HG02885 (cell line): ENCODE results near the gene NME4.
A peak's percentile ranks its signal among the peaks of the same experiment; 100 is the strongest.
"Not testable (repeated sequence)": the region's sequence is repeated elsewhere in the genome, so short reads cannot be mapped to it uniquely, and the experiment has no call there.

ENCODE experiments used
- ATAC-seq: cut with Tn5 transposase; IDR thresholded peaks from one replicate; pipeline ENCODE4 v1.9.1; 2021; ENCODE audit warnings: mild to moderate bottlenecking; ENCODE audit not compliant: unreplicated experiment, poor library complexity

Gene NME4

DNA sequence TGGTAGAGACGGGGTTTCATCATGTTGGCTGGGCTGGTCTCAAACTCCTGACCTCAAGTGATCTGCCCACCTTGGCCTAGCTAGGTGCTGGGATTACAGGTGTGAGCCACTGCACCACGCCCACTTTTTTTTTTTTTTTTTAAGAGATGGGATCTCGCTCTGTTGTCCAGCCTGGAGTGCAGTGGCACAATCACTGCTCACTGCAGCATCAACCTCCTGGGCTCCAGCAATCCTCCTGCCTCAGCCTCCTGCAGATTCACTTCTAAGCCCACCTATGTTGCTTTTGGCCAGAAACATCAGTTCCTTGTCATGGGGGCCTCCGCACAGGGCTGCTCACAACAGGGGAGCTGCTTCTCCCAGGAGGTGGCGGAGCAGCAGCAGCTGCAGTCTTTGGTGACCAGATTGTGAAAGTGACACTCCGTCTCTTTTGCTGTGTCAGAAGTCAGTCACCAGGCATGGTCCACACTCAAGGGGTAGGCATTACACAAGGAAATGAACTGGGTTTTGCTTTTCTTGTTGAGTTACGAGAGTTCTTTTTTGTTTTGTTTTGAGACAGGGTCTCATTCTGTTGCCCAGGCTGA, 4.5 kb upstream of the NME4 start:
- no peak for ATAC-seq

DNA sequence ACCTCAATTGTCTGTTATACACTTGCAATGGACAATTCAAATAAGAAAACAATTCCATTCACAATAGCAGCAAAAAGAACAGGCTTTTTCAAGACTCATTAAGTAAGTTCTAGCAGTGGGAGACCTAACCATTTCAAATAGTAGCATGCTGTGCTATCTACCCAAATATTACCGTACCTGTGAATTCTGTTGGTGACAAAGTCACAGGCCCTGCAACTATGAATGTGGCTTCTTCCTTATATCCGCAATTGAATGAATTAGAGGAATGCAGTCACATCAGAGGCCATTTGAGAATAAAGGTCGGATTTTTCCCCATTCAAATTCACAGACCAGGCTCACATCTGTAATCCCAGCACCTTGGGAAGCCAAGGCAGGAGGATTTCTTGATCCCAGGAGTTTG, 800 bp upstream of the NME4 start:
- ATAC-seq, result no peak

DNA sequence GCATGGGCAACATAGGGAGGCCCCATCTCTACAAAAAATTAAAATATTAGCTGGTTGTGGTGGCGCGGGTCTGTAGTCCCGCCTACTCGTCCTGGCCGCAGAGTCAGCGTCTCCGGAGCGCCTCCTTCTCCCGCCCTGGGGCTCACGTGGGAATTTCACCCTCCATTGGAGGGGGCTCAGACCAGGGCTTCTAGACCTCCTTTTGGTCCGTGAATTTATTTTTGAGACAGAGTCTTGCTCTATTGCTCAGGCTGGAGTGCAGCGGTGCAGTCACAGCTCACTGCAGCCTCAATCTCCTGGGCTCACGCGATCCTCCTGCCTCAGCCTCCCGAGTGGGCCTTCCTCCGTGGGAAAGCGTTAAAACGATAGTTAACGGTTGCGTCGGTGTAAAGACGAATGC, 394 bp upstream of the NME4 start:
- ATAC-seq, result no peak

DNA sequence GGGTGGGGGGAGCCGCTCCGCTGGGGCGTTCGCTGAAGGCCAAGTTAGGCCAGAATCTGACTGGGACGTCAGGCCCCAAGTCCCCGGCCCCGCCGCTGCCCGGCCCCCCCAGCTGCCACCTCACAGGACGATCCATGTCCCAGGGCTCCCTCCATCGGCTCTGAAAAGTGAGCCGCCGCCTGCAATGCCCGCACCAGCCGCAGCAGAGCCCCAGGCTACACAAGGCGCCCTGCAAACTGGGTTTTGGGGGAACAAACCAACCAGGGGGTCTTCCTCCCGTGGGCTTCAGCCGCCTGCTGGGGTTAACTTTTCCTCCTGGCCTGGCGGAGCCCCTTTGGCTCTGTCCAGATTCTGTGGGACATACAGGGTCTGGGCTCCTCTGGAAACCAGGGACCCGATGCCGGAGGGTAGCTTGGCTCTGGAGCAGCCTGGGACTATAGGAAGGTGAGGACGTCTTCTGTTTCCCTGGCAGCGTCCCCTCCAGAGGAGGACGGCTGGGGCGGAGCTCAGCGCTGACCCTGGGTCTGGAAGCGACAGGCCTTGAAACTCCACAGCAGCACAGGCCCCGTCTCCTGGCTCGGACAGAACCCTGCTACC, 835 bp downstream of the NME4 start:
- no peak for ATAC-seq

DNA sequence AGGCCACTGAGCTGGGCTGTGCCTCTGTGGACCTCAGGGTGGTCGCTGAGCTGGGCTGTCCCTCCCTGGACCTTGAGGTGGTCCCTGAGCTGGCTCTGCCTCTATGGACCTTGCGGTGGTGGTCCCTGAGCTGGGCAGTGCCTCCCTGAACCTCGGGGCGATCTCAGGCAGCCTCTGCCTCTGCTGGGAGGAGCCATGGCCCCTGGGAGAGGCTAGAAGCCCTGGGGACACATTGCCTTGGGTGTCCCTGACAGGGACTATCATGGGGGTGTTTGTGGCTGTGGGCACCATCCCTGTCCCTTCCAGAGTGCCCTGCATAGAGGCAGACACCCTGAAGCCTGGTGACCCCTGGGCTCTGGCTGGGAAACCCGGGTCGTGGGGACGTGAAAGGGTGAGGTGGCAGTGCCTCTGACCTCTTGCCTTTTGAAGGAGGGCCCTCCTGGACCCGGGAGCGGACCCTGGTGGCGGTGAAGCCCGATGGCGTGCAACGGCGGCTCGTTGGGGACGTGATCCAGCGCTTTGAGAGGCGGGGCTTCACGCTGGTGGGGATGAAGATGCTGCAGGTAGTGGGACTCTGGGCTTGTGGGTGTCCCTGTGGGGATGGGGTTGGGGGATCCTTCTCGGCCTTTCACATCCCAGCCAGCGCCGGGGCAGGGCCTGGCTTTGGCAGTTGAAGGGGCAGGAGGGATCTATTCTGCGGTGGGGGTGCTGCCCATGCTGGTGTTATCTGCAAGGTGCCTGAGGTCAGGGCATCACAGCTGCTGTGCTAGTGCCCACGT, 1.8 kb downstream of the NME4 start:
- no peak for ATAC-seq

DNA sequence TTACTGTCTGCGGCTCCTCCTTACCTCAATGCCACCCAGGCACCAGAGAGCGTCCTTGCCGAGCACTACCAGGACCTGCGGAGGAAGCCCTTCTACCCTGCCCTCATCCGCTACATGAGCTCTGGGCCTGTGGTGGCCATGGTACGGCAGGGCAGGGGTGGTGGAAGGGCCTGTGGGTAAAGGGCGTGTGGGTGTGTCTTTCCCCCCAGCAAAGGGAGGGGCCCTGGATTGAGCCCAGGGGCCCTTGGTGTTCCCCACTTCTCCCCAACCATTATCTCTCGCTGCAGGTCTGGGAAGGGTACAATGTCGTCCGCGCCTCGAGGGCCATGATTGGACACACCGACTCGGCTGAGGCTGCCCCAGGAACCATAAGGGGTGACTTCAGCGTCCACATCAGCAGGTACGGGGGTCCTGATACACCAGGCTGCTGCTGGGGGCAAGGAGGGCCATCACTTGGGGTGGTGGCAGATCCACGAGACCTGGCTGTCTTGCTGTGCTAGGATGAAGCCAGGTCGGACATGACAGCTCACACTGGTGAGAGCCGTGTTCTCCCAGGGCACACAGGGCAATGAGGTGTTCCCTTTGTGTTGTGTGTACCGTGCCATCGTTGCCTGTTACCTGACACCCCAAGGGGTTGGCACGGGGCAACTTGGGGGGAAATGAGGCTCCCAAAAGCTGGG, 2.5 kb downstream of the NME4 start:
- no peak for ATAC-seq

DNA sequence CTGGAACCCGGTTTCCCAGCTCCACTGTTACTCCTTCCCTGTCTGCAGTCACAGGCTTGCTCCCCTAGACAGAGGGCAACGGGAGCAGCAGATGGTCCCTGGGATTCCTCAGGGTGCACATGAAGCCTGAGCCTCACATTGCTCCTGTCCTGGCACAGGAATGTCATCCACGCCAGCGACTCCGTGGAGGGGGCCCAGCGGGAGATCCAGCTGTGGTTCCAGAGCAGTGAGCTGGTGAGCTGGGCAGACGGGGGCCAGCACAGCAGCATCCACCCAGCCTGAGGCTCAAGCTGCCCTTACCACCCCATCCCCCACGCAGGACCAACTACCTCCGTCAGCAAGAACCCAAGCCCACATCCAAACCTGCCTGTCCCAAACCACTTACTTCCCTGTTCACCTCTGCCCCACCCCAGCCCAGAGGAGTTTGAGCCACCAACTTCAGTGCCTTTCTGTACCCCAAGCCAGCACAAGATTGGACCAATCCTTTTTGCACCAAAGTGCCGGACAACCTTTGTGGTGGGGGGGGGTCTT, 3.1 kb downstream of the NME4 start:
- ATAC-seq, result no peak

DNA sequence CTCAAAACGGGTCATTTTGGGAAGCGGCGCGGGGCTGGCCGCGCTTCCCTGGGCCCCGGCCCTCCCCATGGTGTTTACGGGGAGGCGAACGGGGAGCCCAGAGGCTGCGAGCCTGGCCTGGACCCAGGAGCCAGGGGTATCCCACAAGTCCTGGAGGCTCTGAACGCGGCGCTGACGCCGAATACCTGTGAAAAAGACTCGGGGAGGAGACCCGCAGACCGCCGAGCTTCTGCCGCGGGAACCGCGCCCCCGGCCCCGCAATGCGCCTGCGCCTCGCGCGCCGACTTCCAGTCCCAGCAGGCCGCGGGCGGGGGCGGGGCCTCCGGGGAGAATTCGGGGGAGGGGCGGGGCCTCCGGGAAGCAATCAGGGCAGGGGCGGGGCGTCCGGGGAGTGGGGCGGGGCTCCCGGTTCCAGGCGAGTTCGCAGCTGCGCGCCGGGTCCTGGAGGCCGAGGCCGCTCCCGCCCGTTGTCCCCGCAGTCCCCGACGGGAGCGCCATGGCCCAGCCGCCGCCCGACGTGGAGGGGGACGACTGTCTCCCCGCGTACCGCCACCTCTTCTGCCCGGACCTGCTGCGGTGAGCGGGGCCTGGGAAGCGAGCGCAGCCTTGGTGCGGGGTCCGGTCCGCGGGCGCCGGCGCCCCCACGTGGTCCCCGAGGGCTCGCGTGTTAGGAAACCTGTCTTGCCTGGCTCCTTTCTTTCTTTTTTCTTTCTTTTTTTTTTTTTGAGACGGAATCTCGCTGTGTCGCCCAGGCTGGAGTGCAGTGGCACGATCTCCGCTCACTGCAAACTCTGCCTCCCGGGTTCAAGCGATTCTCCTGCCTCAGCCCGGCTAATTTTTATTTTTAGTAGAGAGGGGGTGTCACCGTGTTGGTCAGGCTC, 4.7 kb downstream of the NME4 start, which contains the start of gene DECR2:
Gene DECR2 (plus strand): TSS at position 418 of the 881 bp plus-strand sequence. CDS start 79 bp downstream, at position 497.
- ATAC-seq, result peak; percentile 68

DNA sequence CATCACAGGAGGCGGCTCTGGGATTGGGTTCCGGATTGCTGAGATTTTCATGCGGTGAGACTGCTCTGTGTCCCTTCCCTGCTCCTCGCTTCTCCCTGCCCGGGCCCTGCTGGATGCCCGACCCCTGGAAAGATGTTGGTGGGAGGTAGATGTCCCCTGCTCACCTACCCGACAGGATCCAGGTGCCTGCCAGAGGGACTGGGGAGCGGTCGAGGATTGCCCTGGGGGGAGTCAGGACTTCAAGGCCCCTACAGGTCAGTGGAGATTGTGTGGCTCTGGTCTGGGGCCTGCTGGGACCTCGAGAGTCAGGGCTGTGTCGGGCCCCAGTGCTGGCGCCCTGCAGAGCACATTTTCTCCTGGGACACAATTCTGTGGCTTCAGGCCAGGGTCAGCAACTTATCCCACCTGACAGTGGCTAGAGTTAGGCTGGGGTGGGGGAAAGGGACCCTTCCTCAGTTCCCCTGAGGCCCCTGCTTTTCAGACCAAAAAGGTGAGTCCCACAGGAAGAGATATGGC, 8.0 kb downstream of the NME4 start:
- ATAC-seq, result no peak

DNA sequence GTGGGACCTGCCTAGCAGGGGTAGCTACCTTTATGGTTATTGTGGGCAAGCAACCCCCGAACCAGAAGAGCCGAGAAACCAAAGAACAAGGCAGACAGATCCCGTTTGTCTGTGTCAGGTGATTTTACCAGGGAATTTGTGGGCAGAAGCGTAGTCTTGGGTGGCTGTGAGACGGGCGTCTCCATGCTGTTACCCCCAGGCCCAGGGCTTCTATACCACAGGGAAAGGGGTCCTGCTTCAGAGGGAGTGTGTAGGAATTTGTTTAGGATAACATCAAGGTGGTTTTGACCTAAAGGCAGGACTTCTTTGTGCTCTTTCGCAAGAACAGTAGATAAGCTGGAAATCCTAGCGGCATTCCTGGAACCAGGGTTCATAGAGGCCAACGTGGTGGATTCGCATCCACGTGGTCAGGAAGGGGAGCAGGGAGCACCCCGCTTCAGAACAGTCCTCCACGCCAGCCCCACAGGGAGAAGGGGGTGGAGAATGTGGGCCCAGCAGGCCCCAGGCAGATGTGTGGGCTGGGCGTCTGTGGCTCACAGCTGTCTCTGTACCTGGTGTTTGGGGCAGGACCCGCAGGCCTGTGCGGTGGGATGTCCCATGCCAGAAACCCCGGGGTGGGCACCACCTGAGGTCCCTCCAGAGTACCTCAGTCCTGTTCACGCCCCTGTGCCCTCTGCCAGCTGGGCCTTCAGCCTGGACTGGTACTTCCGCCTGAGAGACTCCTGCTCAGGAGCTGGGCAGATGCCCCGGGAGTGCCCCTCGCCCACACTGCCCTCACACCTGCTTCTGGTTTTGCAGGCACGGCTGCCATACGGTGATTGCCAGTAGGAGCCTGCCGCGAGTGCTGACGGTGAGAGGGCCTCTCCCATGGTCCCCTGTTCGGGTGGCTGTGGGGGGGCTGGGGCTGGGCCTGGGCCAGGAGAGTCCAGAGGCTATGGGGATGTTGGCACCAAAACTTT, 8.8 kb downstream of the NME4 start:
- no peak for ATAC-seq

DNA sequence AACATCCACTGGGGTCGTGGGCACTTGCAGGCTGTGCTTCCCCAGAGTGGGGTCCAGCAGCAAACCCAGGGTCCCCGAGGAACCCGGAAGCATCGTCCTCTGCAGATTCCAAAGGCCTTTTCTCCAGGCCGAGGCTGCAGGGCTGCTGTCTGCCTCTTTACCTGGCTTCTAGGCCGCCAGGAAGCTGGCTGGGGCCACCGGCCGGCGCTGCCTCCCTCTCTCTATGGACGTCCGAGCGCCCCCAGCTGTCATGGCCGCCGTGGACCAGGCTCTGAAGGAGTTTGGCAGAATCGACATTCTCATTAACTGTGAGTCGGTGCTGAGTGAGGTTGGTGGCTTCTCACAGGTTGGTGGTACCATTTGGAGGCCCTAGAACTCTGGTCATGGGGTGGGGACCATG, 10.3 kb downstream of the NME4 start:
- ATAC-seq, result no peak

DNA sequence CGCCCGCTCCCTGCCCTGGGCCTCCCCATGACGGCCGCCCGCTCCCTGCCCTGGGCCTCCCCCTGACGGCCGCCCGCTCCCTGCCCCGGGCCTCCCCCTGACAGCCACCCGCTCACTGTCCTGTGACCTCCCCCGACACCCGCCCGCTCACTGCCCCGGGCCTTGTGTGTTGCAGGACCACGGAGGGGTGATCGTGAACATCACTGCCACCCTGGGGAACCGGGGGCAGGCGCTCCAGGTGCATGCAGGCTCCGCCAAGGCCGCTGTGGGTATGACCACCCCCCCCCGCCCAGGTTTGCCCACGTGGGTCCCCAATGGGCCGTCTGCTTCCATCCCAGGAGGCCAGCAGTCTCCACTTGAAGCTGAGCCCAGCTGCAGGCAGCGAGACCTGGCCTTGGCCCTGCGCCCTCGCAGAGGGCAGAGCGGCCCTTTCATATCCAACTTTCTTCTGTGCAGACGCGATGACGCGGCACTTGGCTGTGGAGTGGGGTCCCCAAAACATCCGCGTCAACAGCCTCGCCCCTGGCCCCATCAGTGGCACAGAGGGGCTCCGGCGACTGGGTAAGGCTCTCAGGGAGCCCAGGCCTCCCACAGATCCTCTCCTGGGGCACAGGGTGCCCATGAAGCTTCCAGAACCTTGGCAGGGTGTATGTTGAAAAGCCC, 13.6 kb downstream of the NME4 start:
- no peak for ATAC-seq

DNA sequence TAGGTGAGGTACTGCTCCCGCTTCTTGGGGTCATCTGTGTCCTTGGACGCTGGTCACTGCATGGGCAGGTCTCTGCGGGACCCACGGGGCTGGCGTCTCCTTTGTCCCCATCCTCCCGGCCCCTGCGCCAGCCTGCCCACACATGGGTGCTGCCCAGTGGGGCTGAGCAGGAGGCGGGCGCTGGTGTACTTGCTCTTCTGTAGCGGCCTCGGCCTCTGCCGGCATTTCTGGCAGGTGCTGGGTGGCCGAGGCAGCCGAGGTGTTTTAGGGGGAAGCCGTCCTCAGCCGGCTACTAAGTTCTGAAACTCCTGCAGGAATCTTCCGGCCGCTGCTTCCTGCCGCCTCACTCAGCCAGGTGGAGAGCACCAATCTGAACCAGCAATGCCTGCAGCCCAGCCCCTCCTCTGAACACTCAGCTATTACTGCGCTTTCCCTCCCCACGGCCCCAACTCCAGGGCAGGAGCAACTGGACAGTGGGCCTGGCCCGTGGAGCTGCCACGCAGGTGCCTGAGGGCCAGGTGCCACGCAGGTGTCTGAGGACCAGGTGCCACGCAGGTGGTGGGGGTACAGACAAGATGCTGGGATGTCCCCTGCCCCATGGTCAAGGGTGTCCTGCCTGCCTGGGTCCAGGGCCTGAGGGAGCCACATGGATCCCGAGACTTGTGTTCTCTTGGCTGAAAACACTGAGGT, 14.7 kb downstream of the NME4 start:
- no peak for ATAC-seq

DNA sequence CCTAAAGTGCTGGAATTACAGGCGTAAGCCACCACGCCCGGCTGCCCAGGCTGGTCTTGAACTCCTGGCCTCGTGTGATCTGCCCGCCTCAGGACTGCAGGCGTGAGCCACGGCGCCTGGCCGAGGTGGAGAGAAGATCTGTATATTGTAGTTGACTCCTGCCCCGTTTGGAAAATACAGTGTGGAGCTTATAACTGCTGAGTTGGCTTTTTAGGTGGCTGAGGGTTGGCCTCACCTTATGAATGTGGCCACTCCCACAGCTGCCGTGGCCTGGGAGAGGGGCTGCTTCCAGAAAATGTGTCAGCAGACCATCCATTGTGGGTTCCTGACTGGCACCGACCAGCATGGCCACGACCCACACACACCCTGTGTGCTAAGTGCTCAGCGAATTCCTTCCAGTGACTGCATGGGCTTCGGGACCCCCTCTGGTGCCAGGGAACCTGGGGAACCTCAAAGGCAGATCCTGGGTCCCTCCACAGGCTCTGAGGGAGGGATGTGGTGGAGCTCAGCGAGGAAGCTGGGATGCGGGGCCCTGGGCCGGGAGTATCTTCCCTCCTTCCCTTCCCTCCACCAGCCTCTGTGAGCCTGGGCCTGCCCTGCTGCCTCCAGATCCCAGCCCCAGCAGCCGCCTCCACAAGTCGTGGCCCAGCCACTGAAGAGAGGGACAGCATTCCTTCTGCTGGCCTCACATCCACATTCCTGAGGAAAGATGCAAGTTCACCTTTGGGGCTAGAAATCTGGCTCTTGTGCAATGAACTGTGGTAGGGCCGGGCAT, 17.6 kb downstream of the NME4 start:
- ATAC-seq, result no peak

DNA sequence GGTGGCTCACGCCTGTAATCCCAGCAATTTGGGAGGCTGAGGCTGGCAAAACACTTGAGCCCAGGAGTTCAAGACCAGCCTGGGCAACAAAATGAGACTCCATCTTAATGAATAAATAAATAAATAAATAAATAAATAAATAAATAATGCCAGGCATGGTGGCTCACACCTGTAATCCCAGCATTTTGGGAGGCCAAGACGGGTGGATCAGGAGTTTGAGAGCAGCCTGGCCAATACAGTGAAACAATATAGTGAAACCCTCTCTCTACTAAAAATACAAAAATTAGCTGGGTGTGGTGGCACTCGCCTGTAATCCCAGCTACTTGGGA, 18.1 kb downstream of the NME4 start:
- not testable (repeated sequence) for ATAC-seq

DNA sequence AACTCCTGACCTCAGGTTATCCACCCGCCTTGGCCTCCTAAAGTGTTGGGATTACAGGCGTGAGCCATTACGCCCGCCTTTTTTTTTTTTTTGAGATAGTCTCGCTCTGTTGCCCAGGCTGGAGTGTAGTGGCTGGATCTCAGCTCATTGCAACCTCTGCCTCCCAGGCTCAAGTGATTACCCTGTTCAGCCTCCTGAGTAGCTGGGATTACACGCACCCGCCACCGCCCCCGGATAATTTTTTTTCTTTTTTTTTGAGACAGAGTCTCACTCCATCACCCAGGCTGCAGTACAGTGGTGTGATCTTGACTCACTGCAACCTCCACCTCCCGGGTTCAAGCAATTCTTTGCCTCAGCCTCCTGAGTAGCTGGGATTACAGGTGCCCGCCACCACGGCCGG, 25.2 kb downstream of the NME4 start:
- not testable (repeated sequence) for ATAC-seq

DNA sequence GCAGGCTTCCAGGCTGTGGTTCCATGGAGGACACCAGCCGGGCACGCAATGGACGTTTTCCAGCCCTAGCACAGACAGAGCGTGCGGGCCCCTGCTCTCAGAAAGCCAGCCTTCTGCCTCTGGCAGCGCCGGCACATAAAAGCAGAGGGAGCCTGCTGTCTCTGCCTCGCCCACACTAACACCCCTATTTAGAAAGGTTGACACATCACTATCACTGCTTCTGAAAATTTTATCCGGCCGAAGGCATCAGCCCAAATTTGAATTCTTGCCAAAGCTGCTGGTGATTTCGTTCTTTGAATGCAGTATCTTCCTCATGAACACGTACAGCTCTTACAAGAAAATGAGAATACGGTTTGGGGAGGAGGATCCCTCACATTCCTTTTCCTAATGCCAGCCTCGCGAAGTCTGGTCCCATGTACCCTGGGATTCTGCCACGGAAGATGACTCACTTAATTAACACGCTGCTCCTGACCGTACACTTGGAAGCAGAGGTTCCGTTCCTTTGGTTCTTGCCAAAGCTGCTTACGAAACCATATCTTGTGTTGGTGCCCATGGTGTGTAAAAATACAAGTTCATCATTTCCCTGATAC, 27.1 kb downstream of the NME4 start:
- ATAC-seq, result no peak
